K562 (cell line): ENCODE results near the gene TPM4. TPM values are rescaled to one million over a fixed set of nuclear protein-coding genes. Genes with fewer than 3 reads are reported as not detected.

ENCODE experiments used
- ATF2 ChIP-seq: sonication (generic); formaldehyde crosslinking; IDR thresholded peaks from 2 replicates; pipeline ENCODE4 v1.8.1; 2022; ENCODE audit warnings: missing genetic modification reagents
- BCOR ChIP-seq: fragments of 450-650 bp; IDR thresholded peaks from 2 replicates; pipeline ENCODE4 v1.6.1; 2016
- BMI1 ChIP-seq: fragments of 150-350 bp; IDR thresholded peaks from 2 replicates; pipeline ENCODE4 v1.6.1; 2014; ENCODE audit warnings: low read length
- CREB3L1 ChIP-seq: fragments of 450-650 bp; IDR thresholded peaks from 2 replicates; pipeline ENCODE4 v1.6.1; 2014; ENCODE audit warnings: low read depth, mild to moderate bottlenecking, moderate library complexity, borderline replicate concordance
- CXXC5 ChIP-seq: fragments of 250-450 bp; sonication (Bioruptor Pico); IDR thresholded peaks from 2 replicates; pipeline ENCODE4 v1.8.0; 2022; ENCODE audit warnings: inconsistent platforms, mild to moderate bottlenecking, moderate library complexity
- DNMT1 ChIP-seq: fragments of 450-650 bp; IDR thresholded peaks from 2 replicates; pipeline ENCODE4 v1.6.1; 2016; ENCODE audit warnings: antibody characterized with exemption, mild to moderate bottlenecking
- FUS ChIP-seq: fragments of 200-400 bp; formaldehyde crosslinking; optimal IDR thresholded peaks from 2 replicates; pipeline ENCODE3; 2017; ENCODE audit warnings: low read depth, low read length
- GTF3C2 ChIP-seq: IDR thresholded peaks from 3 replicates; pipeline ENCODE4 v1.6.1; 2011; ENCODE audit warnings: borderline replicate concordance, mild to moderate bottlenecking, moderate library complexity; ENCODE audit not compliant: insufficient read length; ENCODE audit errors: extremely low read depth
- HIVEP1 ChIP-seq: fragments of 250-450 bp; sonication (Bioruptor Pico); IDR thresholded peaks from 2 replicates; pipeline ENCODE4 v1.4.0; 2020; ENCODE audit warnings: mild to moderate bottlenecking
- IRF1 ChIP-seq: sonication (generic); formaldehyde crosslinking; IDR thresholded peaks from 2 replicates; pipeline ENCODE4 v1.8.0; 2022; ENCODE audit warnings: missing genetic modification reagents, mild to moderate bottlenecking, borderline replicate concordance
- PTBP1 ChIP-seq: fragments of 200-400 bp; formaldehyde crosslinking; IDR thresholded peaks from 2 replicates; pipeline ENCODE4 v1.6.1; 2017; ENCODE audit warnings: low read depth, low read length
- RAD21 ChIP-seq, 2 experiments: fragments of 250-450 bp in 1 of 2; fragments of 450-650 bp in 1 of 2; sonication (Bioruptor Pico) in 1 of 2; formaldehyde crosslinking in 1 of 2; IDR thresholded peaks in 1 of 2; conservative IDR thresholded peaks in 1 of 2; 2 replicates each; pipeline versions ENCODE4 v1.4.0 to v1.8.0; 2020 to 2022; ENCODE audit warnings: mild to moderate bottlenecking in 2 of 2, moderate library complexity in 1 of 2
- RBM22 ChIP-seq: fragments of 200-400 bp; formaldehyde crosslinking; IDR thresholded peaks from 2 replicates; pipeline ENCODE4 v1.6.1; 2018; ENCODE audit warnings: low read length, low read depth; ENCODE audit not compliant: poor library complexity, severe bottlenecking
- TCF3 ChIP-seq: sonication (generic); formaldehyde crosslinking; IDR thresholded peaks from 2 replicates; pipeline ENCODE4 v1.4.0; 2020; ENCODE audit warnings: mild to moderate bottlenecking, missing genetic modification reagents
- YY1 ChIP-seq, 3 experiments: IDR thresholded peaks; 2 replicates each; pipeline ENCODE4 v1.6.1; 2011; ENCODE audit warnings: low read length in 2 of 3, mild to moderate bottlenecking in 2 of 3, moderate library complexity in 2 of 3, borderline replicate concordance in 1 of 3, control low read depth in 1 of 3, low read depth in 1 of 3; ENCODE audit not compliant: insufficient read depth in 3 of 3, insufficient replicate concordance in 2 of 3, control insufficient read depth in 1 of 3, insufficient read length in 1 of 3; ENCODE audit errors: extremely low read depth in 1 of 3
- ZEB2 ChIP-seq: fragments of 450-650 bp; IDR thresholded peaks from 2 replicates; pipeline ENCODE4 v1.6.1; 2016
- ZFX ChIP-seq: sonication (generic); formaldehyde crosslinking; IDR thresholded peaks from 2 replicates; pipeline ENCODE4 v1.8.0; 2022; ENCODE audit warnings: mild to moderate bottlenecking, missing genetic modification reagents, moderate library complexity
- ZNF140 ChIP-seq: fragments of 250-450 bp; sonication (Bioruptor Pico); IDR thresholded peaks from 2 replicates; pipeline ENCODE4 v1.8.0; 2021; ENCODE audit warnings: moderate library complexity, mild to moderate bottlenecking, inconsistent platforms
- ZNF184 ChIP-seq: sonication (generic); formaldehyde crosslinking; IDR thresholded peaks from 2 replicates; pipeline ENCODE4 v1.5.0; 2020; ENCODE audit warnings: missing genetic modification reagents
- ZNF274 ChIP-seq: IDR thresholded peaks from 2 replicates; pipeline ENCODE4 v1.6.1; 2011; ENCODE audit warnings: low read depth, mild to moderate bottlenecking, low read length, moderate library complexity, borderline replicate concordance
- ZNF431 ChIP-seq: sonication (generic); formaldehyde crosslinking; IDR thresholded peaks from 2 replicates; pipeline ENCODE4 v1.8.0; 2022; ENCODE audit warnings: mild to moderate bottlenecking, missing genetic modification reagents
- ZNF589 ChIP-seq: fragments of 200-800 bp; sonication (Bioruptor generic); IDR thresholded peaks from 2 replicates; pipeline ENCODE4 v1.6.1; 2016; ENCODE audit warnings: low read depth, missing genetic modification characterization, missing compliant biosample characterization
- polyA plus RNA-seq, 8 experiments: library from polyadenylated mRNA; depleted of rRNA in 4 of 8; stranded (reverse) in 5 of 8; unstranded in 3 of 8; fragments of >200 nt; fragmentation: Nextera tagmentation in 2 of 8; fragmentation: Illumina TruSeq in 1 of 8; extraction: Ambion mirVana in 2 of 8; extraction: Trizol in 1 of 8; gene quantifications; 2 replicates each; pipeline versions ENCODE4 v1.2.1 to v1.2.3, GENCODE V29; 2011 to 2014; ENCODE audit warnings: inconsistent platforms in 1 of 8, missing spikeins in 1 of 8
- total RNA-seq, 7 experiments: library from RNA; depleted of rRNA in 6 of 7; stranded (reverse); fragments of >200 nt in 6 of 7; fragmentation: Illumina TruSeq in 2 of 7; extraction: Trizol in 2 of 7; gene quantifications; 2 replicates each; pipeline versions ENCODE4 v1.2.1 to v1.2.3, GENCODE V29; 2011 to 2021; ENCODE audit warnings: low replicate concordance in 1 of 7

Gene TPM4
- total and polyA plus RNA-seq, 9 of the 15 experiments (the other 6 are each of a cell fraction or from before 2014, with no cell fraction given) = 28.1 to 111 (median 77.4) TPM

GRCh38 chr19:16041299-16041990 lies 34.9 kb upstream of the TPM4 start (continued):
- TF ChIP-seq CREB3L1 (no peak), GTF3C2 (no peak), IRF1 (no peak), ZNF589 (CRISPR knock-in tag) (no peak), BCOR (no peak), RBM22 (no peak), PTBP1 (no peak), ATF2 (CRISPR knock-in tag) (no peak), ZEB2 (no peak), DNMT1 (no peak), ZNF431 (no peak), ZNF184 (CRISPR knock-in tag) (no peak), ZFX (no peak), HIVEP1 (CRISPR knock-in tag) (no peak), FUS (no peak), RAD21 (CRISPR knock-in tag; conservative IDR thresholded peaks at IDR 0.05 in 1 of 2, IDR thresholded peaks at IDR 0.05 in 1 of 2) (peak; percentile 88 to 94), BMI1 (no peak), ZNF140 (no peak), TCF3 (no peak), YY1 (IDR thresholded peaks at IDR 0.05; ENCODE audit: borderline replicate concordance in 1 of 3, control insufficient read depth in 1 of 3, extremely low read depth in 1 of 3, insufficient read depth in 3 of 3, insufficient read length in 1 of 3, insufficient replicate concordance in 2 of 3, low read depth in 1 of 3, low read length in 2 of 3) (no peak), ZNF274 (no peak), CXXC5 (CRISPR knock-in tag) (no peak)
